ENCODE data around the gene HOXC5. TPM values are rescaled to one million over a fixed set of nuclear protein-coding genes. Genes with fewer than 3 reads are reported as not detected.
A peak's percentile ranks its signal among the peaks of the same experiment; 100 is the strongest.

The HOXC5 gene
- total RNA-seq, 1 donor: 1.8 TPM

GRCh38 chr12:54053003-54053750, 20.3 kb downstream of the HOXC5 start:
- DNase-seq (ENCODE audit: insufficient read length, low spot score, missing footprints): peak; percentile 47
- Histone ChIP-seq H3K9me3 (ENCODE audit: low read depth, low read length) (no peaks in the 10 kb centered on the region), H3K27me3 (ENCODE audit: insufficient read depth, low read length) (no peaks in the 10 kb centered on the region), H3K4me3 (ENCODE audit: insufficient read depth, low read length) (peak overlapping the region; percentile 76), H3K4me1 (ENCODE audit: insufficient read depth, low read length) (peaks cover 6% of the 10 kb centered on the region), H3K4me2 (ENCODE audit: insufficient read depth, low read length) (peak overlapping the region; percentile 84), H3K79me2 (ENCODE audit: insufficient read depth, low read length) (peaks cover 7% of the 10 kb centered on the region), H4K20me1 (ENCODE audit: insufficient read depth, low read length) (peaks cover 27% of the 10 kb centered on the region), H2AFZ (ENCODE audit: low read length) (peak overlapping the region; percentile 62), H3K27ac (ENCODE audit: low read depth, low read length) (peak overlapping the region; percentile 45), H3K36me3 (ENCODE audit: insufficient read depth, low read length) (no peaks in the 10 kb centered on the region)
- no peak for TF ChIP-seq CTCF (IDR thresholded peaks at IDR 0.05; ENCODE audit: extremely low read depth, low read depth, low read length)

- Histone ChIP-seq H3K36me3 (ENCODE audit: insufficient read depth, low read length) (no peaks in the 10 kb centered on the region), H3K9me3 (ENCODE audit: low read depth, low read length) (no peaks in the 10 kb centered on the region), H3K4me1 (ENCODE audit: insufficient read depth, low read length) (peaks cover 6% of the 10 kb centered on the region), H4K20me1 (ENCODE audit: insufficient read depth, low read length) (peaks cover 27% of the 10 kb centered on the region), H3K27ac (ENCODE audit: low read depth, low read length) (peak within 1 kb of the TSS; percentile 56), H3K27me3 (ENCODE audit: insufficient read depth, low read length) (no peaks in the 10 kb centered on the region), H2AFZ (ENCODE audit: low read length) (peak within 1 kb of the TSS; percentile 65), H3K4me3 (ENCODE audit: insufficient read depth, low read length) (peak within 1 kb of the TSS; percentile 76), H3K79me2 (ENCODE audit: insufficient read depth, low read length) (peaks cover 7% of the 10 kb centered on the region), H3K4me2 (ENCODE audit: insufficient read depth, low read length) (peak within 1 kb of the TSS; percentile 84)
- peak; percentile 83 for DNase-seq (ENCODE audit: insufficient read length, low spot score, missing footprints)
- TF ChIP-seq CTCF (IDR thresholded peaks at IDR 0.05; ENCODE audit: extremely low read depth, low read depth, low read length): no peak
Measured at GRCh38 chr12:54053751-54054741, 21.2 kb downstream of the HOXC5 start, which contains the start of gene HOXC4. Gene HOXC4 (plus strand): TSS chr12:54053835. CDS start chr12:54053923, 88 bp downstream.

GRCh38 chr12:54054742-54055194, 21.9 kb downstream of the HOXC5 start:
- peak overlapping the region; percentile 76 for H3K4me3 ChIP-seq (ENCODE audit: insufficient read depth, low read length)
- H3K27ac ChIP-seq (ENCODE audit: low read depth, low read length): no peak overlapping the region
- peaks cover 7% of the 10 kb centered on the region for H3K79me2 ChIP-seq (ENCODE audit: insufficient read depth, low read length)
- no peaks in the 10 kb centered on the region for H3K9me3 ChIP-seq (ENCODE audit: low read depth, low read length)
- H3K4me1 ChIP-seq (ENCODE audit: insufficient read depth, low read length): peaks cover 6% of the 10 kb centered on the region
- peak; percentile 27 for DNase-seq (ENCODE audit: insufficient read length, low spot score, missing footprints)
- no peak for TF ChIP-seq CTCF (IDR thresholded peaks at IDR 0.05; ENCODE audit: extremely low read depth, low read depth, low read length)
- H3K4me2 ChIP-seq (ENCODE audit: insufficient read depth, low read length): peak overlapping the region; percentile 84
- no peaks in the 10 kb centered on the region for H3K27me3 ChIP-seq (ENCODE audit: insufficient read depth, low read length)
- no peak overlapping the region for H2AFZ ChIP-seq (ENCODE audit: low read length)
- peaks cover 26% of the 10 kb centered on the region for H4K20me1 ChIP-seq (ENCODE audit: insufficient read depth, low read length)
- H3K36me3 ChIP-seq (ENCODE audit: insufficient read depth, low read length): no peaks in the 10 kb centered on the region

Measured in osteoblast (primary cell).